HL-60/S4 treated with retinoic acid at 250 ng/mL for 4 days and 3 days (cell line): Measurements from ENCODE around the gene ARIH1.

Source experiments
- in situ Hi-C: fragments of 300-500 bp; cut with MboI; formaldehyde crosslinking; loops from 2 replicates; pipeline ENCODE4 v1.7.0; 2022; ENCODE audit warnings: low sequenced_read_pairs

The ARIH1 gene

DNA sequence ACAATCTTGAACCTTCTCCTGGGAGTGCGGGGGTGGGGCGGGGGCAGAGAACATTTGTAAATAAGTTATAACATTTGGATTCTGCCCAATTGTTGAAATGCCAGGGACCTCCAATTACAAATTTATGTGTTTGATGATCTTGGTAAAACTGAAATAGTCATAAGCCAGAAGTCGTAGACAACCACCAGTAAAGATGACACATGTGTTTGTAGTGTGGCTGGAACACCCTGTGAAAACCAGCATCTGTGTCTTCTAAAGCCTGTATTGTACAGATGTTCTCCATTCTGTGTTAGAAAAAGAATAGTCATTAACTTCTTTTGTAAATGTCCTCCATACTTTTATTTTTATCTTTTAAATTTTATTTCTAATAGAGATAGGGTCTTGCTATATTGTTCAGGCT lies 61.8 kb downstream of the ARIH1 start:
- in situ Hi-C loops, result no loop called here

DNA sequence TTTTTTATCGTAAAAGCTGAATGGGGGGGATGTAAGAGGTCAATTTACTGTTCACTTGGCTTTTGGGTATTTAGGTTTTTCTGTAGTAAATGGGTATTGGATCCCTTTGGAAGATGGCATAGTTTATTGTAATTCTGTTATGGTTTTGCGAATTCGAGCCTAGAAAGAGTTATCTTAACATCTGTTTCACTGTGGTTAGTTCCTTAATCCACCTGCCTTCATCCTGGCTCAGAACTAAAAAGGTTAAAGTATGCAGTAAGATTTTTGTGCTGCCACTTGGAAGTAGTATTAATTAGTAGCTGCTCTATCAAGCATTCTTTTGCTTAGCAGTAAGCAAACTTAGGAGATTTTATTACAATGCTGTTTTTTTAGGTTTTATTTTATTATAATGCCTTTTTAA lies 62.4 kb downstream of the ARIH1 start:
- in situ Hi-C loops, result no loop called here

DNA sequence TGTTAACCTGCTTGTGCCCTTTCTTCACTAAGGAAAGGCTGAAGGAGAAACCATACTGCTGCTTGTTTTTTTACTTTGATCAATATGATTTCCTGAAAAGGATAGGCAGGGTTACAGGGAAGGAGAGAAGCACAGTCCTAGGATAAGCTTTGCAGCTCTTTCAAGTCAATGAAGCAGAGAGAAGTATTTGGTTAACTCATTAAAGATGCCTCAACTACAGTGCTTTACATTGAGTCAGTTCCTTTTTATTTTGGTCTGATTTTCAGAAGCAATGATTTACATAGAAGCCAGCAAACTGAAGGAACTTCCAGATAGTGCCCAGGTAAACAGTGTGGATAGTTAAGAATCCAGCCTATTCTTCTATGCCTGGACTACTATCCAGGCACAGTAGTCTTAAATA lies 64.8 kb downstream of the ARIH1 start:
- in situ Hi-C loops, result no loop called here

DNA sequence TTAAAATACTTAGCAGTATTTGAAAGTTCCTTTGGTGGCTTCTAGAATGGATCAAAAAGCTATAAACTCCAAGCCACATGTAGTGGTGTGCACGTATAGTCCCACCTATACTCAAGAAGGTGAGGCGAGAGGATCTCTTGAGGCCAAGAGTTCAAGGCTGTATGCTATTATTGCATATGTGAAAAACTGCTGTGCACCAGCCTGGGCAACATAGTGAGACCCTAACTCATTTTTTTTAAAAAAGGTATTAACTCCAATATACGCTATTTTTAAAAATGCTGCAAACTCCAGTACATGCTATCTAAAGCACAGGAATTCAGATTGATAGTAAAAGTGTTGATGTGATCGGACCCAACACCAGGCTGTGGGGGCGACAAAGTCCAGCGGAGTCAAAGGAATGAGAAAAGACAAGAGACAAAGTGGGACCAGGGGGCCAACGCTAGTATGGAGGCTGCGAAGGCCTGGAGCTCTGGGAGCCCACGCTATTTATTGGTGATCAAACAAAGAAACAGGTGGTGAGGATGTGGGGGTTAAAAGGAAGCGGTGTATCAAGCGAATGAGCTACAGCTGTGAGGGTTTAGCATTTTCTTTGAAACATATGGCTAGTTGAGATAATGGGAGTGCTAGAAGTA lies 66.6 kb downstream of the ARIH1 start:
- in situ Hi-C loops, result no loop called here

DNA sequence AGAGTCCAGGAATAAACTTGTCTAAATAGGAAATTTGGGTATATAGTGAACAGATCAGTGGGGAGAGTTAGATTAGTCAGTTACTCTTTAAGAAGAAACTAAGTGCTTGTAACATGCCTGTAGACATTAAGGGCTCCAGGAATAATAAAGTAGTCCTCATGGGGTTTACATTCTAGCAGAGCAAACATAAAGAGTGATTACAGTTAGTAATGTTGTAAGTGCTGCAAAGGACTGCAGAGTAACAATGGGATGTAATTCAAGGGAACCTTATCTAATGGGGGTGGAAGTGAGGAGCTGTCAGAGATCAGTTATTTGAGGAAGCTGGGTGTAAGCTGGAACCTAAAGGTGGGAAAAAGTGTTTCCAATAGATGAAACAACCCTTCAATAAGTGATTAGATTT lies 67.5 kb downstream of the ARIH1 start:
- in situ Hi-C loops, result no loop called here

DNA sequence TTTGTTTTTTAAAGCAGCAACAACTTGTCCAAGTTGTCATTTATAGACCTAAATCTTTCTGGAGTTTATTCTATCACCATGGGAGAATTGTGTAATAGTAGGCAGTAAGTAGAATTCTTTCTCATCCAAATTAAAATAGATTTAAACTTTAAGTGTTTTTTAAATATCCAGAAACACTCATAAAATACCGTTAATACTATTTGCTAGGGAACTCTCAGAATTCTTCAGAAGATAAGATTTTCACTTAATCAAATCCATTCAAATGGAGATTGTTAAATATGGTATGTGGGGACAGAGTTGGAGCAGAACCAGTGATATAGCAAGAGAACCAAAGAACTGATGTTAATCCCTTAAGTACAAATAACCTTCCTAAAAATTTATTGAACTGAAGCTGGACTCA lies 71.0 kb downstream of the ARIH1 start:
- in situ Hi-C loops, result no loop called here

DNA sequence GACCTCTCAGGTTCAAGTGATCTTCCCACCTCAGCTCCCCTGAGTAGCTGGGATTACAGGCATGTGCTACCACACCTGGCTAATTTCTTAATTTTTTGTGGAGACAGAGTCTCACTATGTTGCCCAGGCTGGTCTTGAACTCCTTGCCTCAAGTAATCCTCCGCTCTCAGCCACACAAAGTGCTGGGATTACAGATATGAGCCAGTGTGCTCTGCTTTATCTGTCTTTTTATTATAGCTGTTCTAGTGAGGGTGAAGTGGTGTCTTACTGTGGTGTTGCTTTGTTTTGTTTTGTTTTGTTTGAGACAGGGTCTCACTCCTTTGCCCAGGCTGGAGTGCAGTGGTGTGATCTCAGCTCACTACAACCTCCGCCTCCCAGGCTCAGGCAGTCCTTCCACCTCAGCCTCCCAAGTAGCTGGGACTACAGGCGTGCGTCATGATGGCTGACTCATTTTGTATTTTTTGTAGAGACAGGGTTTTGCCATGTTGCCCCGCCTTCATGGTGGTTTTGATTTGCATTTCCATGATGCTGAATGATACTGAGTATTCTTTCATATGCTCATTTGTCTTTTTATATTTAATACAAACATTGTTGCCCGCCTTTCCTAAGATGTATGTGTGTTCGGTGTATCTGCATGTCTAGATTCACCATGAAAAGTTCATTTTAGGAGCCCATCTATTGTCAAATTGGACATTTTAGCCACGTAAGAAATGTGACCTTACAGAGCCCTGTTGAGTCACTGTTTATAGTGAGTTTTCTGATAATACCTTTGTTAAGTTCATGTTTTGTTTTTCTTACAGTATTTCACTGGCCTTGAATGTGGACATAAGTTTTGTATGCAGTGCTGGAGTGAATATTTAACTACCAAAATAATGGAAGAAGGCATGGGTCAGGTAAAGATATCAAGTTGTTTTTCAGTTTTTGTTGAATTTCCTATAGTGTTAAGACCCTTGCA lies 80.6 kb downstream of the ARIH1 start:
- in situ Hi-C loops, result no loop called here

DNA sequence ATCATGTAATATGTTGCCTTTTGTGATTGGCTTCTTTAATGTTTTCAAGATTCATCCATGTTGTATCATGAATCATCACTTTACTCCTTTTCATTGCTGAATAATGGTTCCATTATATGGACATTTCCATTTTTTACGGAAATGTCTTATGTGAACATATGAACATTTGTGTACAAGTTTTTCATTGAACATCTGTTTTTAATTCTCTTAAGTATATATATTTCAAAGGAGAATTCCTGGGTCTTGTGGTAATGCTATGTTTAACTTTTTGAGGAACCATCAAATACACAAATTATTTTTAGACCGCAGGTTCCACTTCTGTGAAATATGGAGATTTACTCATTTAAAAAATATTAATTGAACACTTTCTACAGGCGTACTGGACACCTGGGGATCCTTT lies 85.7 kb downstream of the ARIH1 start:
- in situ Hi-C loops, result no loop called here

DNA sequence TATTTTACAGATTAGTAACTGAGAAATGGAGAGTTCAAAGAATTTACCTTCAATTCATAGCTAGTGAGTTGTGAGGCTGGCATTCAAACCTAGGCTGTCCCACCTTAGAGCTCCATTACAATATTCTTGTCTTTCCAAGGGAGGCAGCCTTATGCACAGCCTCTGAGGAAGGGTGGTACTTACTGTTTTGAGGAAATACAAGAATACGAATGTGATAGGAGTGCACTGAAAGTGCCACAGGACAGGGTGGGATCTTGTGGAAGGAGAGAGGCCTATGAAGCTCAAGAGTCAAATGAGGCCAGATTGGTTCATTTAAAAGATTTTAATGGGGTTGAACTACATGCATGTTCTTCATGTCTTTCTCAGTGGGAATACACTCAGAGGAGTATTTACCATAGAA lies 86.3 kb downstream of the ARIH1 start:
- in situ Hi-C loops, result no loop called here

DNA sequence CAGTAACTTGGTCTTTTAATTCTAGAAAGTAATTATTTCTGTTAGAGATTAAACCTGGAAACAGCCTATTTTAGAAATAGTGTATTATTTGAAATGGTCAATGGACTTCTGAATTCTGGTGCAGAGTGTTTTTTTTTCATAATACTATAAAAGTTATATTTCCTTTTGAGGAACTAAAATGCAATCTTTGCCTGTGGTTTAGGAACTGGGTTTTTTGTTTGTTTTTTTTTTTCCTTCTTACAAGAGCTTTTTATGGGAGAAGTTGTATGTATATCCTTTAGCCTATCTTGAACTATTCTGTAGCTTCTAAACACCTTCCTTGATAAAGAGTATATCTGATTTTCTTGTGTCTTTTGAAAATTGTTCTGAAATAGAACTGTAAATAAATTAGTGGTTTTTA lies 88.3 kb downstream of the ARIH1 start:
- in situ Hi-C loops, result no loop called here

DNA sequence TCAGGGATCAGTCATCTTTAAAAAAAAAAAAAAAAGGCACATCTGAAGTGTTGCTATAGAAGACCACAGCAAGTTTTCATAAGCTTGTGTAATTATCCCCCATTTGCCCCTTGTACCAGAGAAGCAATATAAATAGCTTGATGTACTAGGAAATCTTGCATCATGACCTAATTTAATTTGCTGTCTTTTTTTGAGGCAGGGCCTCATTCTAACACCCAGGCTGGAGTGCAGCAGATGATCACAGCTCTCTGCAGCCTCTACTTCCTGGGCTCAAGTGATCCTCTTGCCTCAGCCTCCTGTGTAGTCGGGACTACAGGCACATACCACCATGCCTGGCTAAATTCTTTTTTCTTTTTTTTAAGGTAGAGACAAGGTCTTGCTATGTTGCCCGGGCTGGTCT lies 88.7 kb downstream of the ARIH1 start:
- in situ Hi-C loops, result no loop called here

DNA sequence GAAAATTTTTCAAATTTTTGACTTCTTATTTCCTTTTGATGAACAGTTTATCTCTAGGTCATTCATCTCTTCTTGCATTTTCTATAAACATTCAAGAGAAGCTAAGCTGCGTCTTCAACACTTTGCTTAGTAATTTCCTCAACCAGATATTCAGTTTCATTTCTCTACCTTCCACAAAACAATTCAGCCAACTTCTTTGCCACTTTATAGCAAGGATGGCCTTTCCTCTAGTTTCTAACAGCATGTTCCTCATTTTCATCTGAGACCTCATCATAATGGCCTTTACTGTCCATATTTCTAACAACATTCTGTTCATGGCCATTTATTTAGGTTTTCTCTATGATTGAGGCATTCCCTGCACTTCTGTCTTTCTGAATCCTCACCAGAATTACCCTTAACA lies 90.0 kb downstream of the ARIH1 start:
- in situ Hi-C loops, result no loop called here

DNA sequence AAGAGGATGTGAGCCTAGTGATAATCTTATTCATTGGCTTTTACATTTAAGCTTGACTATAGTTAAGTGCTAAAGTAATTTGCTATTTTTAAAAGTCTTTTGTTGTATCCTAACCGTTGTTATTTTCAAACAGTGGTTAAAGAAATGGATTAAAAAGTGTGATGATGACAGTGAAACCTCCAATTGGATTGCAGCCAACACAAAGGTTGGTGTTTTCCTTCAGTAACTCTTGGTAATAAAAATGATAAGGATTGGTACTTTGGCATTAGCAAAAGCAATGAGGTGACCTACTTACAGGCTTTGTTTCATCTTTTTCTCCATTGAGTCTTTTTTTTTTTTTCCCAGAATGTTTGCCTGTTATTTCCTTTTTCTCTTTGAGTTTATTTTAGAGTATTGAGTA lies 92.8 kb downstream of the ARIH1 start:
- in situ Hi-C loops, result no loop called here

DNA sequence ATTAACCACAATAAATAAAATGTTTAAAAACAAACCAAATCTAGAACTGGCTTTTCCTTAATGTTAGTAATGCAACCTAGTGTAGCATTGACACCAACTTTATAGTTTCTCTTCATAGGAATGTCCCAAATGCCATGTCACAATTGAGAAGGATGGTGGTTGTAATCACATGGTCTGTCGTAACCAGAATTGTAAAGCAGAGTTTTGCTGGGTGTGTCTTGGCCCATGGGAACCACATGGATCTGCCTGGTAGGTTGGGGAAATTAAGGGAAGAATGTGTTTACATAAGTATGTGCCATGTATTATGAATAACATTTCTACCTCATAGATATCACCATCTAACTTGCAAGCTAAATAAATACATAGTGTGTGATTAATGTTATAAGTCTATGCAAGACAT lies 95.9 kb downstream of the ARIH1 start:
- in situ Hi-C loops, result no loop called here

DNA sequence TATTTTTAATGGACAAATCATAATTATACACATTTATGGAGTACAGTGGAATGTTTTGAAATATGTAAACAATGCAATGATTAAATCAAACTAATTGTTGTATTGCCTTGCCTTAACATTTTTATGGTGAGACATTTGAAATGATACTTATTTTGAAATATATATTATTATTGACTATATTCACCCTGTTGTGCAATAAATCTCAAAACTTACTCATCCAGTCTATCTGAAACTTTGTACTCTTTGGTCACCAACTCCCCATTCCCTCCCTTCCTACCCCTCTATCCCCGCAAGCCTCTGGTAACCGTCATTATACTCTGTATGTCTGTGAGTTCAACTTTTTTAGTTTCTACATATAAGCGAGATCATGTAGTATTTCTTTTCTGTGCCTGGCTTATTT lies 105.7 kb downstream of the ARIH1 start:
- in situ Hi-C loops, result no loop called here

DNA sequence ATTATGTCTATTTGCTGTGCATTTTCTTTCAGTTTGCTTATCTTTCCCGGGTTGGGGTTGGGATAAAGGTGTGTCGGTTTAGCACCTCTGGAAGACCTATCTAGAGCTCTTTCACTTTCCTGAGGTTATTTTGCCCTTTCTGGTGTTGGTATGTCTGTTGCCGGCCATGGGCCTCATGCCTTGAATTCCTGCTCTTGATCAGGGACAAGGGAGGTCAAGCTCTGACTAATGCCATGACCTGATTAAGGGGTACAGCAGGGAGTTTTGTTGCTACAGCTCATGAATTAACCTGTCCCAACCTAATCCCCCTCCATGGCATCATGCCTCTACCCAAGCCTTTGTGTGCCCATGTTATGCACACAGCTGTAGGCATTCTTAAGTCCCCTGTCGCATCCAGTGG lies 109.9 kb downstream of the ARIH1 start:
- in situ Hi-C loops, result no loop called here

DNA sequence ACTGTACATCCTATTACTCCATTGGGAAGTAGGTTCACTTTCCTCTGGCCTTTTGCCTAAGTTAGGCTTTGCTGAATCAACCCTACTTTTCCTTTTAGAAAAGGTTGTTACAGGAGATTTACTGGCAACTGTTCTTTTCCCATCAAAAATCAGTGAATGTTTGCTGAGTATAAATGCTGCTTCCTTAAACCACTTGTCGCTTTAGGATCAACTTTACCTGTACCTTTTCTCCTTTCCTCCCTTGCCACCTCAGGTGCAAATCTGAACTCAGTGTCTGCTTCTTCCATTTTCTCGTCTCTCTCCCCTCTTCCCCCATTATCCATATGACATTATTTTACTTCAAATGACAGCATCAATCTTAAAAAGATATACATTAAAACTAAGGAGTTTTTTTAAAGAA lies 110.9 kb downstream of the ARIH1 start:
- in situ Hi-C loops, result no loop called here

DNA sequence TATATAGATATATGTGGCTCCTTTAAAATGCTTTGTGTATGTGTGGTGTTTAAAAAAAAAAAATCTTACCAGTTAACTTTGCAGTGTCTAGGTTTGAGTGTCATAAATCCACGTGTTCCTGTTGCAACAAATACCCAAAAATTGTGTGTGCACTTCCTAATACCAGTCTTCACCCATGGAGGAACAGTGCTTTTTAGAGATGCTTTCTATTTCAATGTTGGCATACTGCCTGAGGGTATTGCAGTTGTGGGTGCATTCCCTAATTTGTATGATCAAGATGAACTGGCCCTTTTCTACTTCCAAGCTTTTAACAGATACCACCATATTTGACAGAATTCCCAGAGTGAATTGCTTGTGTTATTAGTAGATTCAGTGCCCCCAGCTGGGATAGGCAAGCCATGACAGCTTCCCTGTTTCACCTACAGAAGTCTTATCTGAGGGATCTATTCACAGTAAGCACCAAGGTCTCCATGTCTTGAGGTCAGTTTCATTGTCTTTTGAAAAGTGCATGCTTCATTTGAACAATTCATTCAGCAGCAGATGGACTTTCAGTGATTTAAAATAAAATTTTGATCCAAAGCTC lies 111.4 kb downstream of the ARIH1 start:
- in situ Hi-C loops, result no loop called here

DNA sequence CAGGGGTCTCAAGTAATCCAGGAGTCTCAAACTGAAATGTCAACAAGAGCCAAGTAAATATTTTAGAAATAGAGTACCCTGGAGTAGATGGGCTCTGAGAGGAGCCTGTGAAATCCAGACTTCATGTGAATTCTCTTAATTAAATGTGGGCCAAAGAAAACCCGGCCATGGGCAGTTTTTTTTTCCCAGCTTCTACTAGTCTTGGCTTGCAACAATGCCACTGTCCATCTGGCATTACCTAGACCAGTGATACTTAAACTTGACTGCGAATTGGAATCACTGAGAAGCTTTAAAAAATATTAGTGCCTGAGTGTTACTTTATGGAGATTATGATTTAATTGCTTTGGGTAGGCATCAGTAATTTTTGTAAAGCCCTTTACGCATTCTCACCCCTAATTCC lies 114.0 kb downstream of the ARIH1 start:
- in situ Hi-C loops, result no loop called here

DNA sequence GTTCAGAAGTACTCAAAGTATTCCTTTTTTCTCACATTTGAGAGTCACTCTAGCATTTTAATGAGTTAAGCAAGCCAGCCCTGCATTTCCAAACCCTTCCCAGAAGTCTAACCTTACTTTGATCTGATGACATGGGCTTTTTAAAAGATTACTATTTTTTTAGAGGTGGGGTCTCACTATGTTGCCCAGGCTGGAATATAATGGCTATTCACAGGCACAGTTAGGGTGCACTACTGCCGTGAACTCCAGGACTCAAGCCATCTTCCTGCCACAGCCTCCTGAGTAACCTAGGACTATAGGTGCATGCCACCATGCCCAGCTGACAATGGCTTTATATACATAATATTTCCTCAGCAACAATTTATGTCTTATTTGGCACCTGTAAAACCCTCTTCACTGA lies 116.3 kb downstream of the ARIH1 start:
- in situ Hi-C loops, result no loop called here

DNA sequence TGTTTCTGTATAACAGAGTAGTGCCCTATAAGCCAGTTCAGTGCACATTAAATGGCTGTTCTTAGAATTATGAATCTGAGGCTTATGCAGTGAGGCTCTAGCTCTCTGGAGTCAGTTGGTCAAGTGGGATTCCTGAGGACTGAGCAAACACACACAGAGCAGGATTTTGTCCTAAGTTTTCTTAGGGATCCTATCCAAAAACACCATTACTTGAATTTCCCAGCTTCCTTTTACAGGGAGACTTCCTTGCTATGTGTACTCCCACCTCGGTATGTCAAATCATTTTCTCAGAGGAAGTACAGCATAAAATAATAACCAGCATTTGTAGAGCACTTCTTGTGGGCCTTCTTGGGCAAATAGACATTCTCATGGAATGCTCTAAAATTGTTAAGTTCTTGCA lies 117.2 kb downstream of the ARIH1 start:
- in situ Hi-C loops, result no loop called here

DNA sequence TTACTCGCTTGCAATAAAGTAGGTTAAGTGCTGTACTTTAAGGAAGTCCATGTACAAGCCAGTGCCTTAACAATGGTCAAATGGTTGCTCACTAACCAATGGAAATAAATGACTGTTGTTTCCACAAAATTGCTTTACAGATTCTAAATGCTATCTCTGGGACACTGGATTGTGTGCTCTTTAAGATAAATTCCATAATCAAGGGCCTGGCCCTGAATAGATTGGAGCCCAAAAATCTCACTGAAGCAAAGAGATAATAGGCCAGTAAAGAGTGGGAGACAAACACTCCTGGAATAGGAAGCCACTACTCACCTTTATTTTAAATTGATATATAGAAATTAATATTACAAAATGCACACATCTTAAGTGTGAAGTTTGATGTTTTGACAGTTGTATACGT lies 118.0 kb downstream of the ARIH1 start:
- in situ Hi-C loops, result no loop called here
